ENCODE results near the gene KANSL1L. TPM values are rescaled to one million over a fixed set of nuclear protein-coding genes. Genes with fewer than 3 reads are reported as not detected.

The KANSL1L gene
- total and polyA plus RNA-seq, 2 donors = 13.8 to 30.9 TPM

DNA sequence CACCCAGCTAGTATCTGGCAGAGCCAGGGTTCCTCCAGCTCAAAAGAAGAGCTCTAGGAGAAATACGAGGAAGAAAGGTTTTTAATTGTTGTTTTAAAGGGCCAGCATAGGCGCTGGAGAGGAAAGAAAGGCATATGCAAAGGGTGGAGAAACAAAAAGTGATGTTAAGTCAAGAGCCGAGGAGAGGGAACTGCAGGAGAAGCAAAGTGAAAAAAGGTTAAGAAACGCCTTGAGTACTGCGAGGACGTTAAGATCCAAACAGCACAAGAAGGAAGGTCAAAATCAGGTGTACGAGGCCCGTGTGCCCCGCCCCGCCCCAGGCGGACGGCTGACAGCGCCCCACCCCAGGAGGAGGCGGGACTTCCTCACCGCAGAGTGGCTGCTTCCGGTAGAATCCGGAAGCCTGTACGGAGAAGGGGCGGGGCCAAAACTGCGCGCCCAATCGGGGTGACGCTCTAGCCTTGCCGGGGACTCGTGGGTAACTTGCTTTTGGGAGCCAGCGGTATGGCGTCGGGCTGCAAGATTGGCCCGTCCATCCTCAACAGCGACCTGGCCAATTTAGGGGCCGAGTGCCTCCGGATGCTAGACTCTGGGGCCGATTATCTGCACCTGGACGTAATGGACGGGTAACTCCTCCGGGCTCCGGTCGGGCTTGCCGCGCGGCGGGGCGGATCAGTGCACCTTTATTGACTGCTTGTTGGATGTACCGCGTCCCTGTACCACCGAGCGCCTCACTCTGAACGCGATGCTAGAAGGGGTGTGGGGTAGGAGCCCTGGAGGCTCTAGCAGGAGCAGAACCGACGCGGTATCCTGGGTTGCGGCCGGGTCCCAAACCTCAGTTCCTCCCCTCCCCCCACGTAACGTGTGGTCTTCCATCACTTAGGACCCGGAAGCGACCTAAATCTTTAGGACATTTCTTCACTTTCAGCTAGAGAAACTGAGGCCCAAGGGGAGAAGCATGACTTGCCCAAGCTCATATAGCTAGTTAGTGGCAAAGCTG is 168.8 kb downstream of the KANSL1L start, which contains the start of gene RPE:
RPE (plus strand) TSS at position 481 of the 1,000 bp plus-strand sequence; CDS start at position 505, 24 bp downstream.
- under 1% methylated on average over 58 of the region's 58 CpGs for WGBS
- DNase-seq (ENCODE audit: low read depth in 6 of 9, low spot score in 9 of 9) = peak; percentile 87 to 98 (median 95)
- H3K9me3 ChIP-seq (ENCODE audit: control insufficient read depth in 2 of 2, insufficient read depth in 1 of 2, low read length in 1 of 2) = no peaks in the 10 kb centered on the region

DNA sequence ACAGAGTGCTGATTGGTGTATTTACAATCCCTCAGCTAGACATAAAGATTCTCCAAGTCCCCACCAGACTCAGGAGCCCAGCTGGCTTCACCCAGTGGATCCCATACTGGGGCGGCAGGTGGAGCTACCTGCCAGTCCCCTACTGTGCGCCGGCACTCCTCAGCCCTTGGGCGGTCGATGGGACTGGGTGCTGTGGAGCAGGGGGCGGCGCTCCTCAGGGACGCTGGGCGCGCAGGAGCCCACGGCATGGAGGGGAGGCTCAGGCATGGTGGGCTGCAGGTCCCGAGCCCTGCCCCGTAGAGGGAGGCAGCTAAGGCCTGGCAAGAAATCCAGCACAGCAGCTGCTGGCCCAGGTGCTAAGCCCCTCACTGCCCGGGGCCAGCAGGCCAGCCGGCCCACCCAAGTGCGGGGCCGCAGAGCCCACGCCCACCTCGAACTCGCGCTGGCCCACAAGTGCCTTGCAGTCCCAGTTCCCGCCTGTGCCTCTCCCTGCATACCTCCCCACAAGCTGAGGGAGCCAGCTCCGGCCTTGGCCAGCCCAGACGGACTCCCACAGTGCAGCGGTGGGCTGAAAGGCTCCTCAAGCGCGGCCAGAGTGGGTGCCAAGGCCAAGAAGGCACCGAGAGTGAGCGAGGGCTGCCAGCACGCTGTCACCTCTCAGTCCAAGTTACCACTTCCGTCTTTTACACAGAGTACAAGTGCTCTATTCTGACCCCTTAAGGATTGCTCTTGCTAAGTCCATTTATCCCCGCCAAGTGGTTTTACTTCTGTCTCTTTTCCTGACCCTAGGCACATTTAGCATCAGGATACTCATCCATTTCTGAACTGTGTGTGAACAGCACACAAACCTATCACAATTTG is 170.5 kb downstream of the KANSL1L start:
- Histone ChIP-seq H3K9me3 (ENCODE audit: control insufficient read depth in 2 of 2, insufficient read depth in 1 of 2, low read length in 1 of 2) (no peaks in the 10 kb centered on the region), H3K4me3 (ENCODE audit: low read length in 2 of 2) (no peak overlapping the region), H3K27me3 (ENCODE audit: control insufficient read depth in 2 of 2, insufficient read depth in 1 of 2, low read length in 1 of 2) (no peaks in the 10 kb centered on the region), H3K36me3 (ENCODE audit: control insufficient read depth in 2 of 2, insufficient read depth in 2 of 2, low read length in 1 of 2) (peaks cover 0 to 8% of the 10 kb centered on the region in 2 donors), H3K27ac (ENCODE audit: low read depth in 1 of 2, low read length in 1 of 2) (no peak overlapping the region), H3K4me1 (ENCODE audit: control insufficient read depth in 2 of 2, insufficient read depth in 2 of 2, low read length in 2 of 2) (peaks cover 15 to 18% of the 10 kb centered on the region in 2 donors)
- no peak for DNase-seq (ENCODE audit: low read depth in 6 of 9, low spot score in 9 of 9)
- WGBS = 98% methylated on average over 32 of the region's 32 CpGs

More for the DNA sequence above, 168.8 kb downstream of the KANSL1L start, which contains the start of gene RPE:
- H3K27ac ChIP-seq (ENCODE audit: low read depth in 1 of 2, low read length in 1 of 2) = peak within 1 kb of the TSS; percentile 89 to 91
- peak within 1 kb of the TSS; percentile 86 to 94 for H3K4me3 ChIP-seq (ENCODE audit: low read length in 2 of 2)
- H3K36me3 ChIP-seq (ENCODE audit: control insufficient read depth in 2 of 2, insufficient read depth in 2 of 2, low read length in 1 of 2) = peaks cover 0 to 8% of the 10 kb centered on the region in 2 donors
- H3K4me1 ChIP-seq (ENCODE audit: control insufficient read depth in 2 of 2, insufficient read depth in 2 of 2, low read length in 2 of 2) = peaks cover 15 to 18% of the 10 kb centered on the region in 2 donors
- H3K27me3 ChIP-seq (ENCODE audit: control insufficient read depth in 2 of 2, insufficient read depth in 1 of 2, low read length in 1 of 2) = no peaks in the 10 kb centered on the region

DNA sequence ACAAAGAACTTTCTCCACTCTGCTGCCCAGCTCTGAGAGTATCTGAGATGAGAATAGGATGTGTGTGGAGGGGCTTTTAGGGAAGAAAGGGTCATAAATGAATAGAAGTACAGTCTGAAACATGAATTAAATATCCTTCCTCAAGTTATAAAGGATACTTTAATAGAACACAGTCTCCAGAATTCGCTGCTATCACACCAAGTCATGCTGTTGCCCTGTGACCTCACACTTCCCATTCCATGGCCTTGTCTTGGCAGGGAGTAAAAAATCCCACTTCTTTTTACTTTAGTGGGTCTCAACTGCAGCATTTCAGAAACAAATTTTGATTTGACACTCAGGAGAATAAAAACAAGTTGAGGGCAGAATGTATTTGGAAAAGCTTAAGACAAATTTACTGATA is 172.6 kb downstream of the KANSL1L start:
- WGBS = 94% methylated on average over 1 of the region's 1 CpG
- Histone ChIP-seq H3K36me3 (ENCODE audit: control insufficient read depth in 2 of 2, insufficient read depth in 2 of 2, low read length in 1 of 2) (no peaks in the 10 kb centered on the region), H3K4me3 (ENCODE audit: low read length in 2 of 2) (no peak overlapping the region), H3K27ac (ENCODE audit: low read depth in 1 of 2, low read length in 1 of 2) (no peak overlapping the region), H3K9me3 (ENCODE audit: control insufficient read depth in 2 of 2, insufficient read depth in 1 of 2, low read length in 1 of 2) (no peaks in the 10 kb centered on the region), H3K27me3 (ENCODE audit: control insufficient read depth in 2 of 2, insufficient read depth in 1 of 2, low read length in 1 of 2) (no peaks in the 10 kb centered on the region), H3K4me1 (ENCODE audit: control insufficient read depth in 2 of 2, insufficient read depth in 2 of 2, low read length in 2 of 2) (peaks cover 4 to 13% of the 10 kb centered on the region in 2 donors)
- no peak for DNase-seq (ENCODE audit: low read depth in 6 of 9, low spot score in 9 of 9)

DNA sequence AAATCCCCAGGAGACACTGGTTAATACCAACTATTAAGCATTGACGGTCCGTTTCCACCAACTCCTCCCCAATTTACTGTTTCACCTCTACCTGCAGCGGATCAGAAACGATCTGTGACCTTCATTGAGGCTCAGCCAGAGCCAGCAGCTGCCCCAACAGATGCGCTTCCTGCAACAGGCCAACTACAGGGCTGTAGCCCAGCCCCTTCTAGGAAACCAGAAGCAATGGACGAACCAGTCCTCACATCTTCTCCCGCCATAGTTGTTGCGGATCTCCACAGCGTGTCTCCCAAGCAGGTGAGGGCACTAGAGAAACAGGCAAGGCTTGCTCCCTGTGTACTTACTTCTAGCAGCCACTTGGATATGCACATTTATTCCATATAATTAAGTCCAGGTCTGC is 177.2 kb downstream of the KANSL1L start:
- Histone ChIP-seq H3K36me3 (ENCODE audit: control insufficient read depth in 2 of 2, insufficient read depth in 2 of 2, low read length in 1 of 2) (no peaks in the 10 kb centered on the region), H3K27me3 (ENCODE audit: control insufficient read depth in 2 of 2, insufficient read depth in 1 of 2, low read length in 1 of 2) (no peaks in the 10 kb centered on the region), H3K27ac (ENCODE audit: low read depth in 1 of 2, low read length in 1 of 2) (no peak overlapping the region), H3K4me1 (ENCODE audit: control insufficient read depth in 2 of 2, insufficient read depth in 2 of 2, low read length in 2 of 2) (no peaks in the 10 kb centered on the region), H3K4me3 (ENCODE audit: low read length in 2 of 2) (no peak overlapping the region), H3K9me3 (ENCODE audit: control insufficient read depth in 2 of 2, insufficient read depth in 1 of 2, low read length in 1 of 2) (no peaks in the 10 kb centered on the region)
- no peak for DNase-seq (ENCODE audit: low read depth in 6 of 9, low spot score in 9 of 9)
- 97% methylated on average over 9 of the region's 9 CpGs for WGBS

DNA sequence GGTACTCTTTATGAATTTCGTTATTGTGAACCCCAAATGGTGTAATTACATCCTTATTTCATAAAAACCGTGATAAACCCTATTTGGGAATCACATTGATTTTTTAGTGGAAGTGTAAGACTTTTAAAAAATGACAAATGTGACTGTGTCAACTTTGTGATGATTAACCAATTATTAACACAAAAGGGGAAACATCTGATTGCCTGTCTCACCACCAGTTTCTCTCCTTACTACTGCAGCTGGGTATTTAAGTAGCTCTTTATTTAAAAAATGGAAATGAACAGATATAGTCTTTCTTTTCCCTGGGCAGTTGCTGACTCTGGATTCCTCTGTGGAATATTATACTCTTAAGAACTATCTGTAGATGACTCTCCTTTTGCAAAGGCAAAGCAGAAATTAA is 180.4 kb downstream of the KANSL1L start:
- WGBS = 92% methylated on average over 2 of the region's 2 CpGs
- H3K9me3 ChIP-seq (ENCODE audit: control insufficient read depth in 2 of 2, insufficient read depth in 1 of 2, low read length in 1 of 2) = no peaks in the 10 kb centered on the region

DNA sequence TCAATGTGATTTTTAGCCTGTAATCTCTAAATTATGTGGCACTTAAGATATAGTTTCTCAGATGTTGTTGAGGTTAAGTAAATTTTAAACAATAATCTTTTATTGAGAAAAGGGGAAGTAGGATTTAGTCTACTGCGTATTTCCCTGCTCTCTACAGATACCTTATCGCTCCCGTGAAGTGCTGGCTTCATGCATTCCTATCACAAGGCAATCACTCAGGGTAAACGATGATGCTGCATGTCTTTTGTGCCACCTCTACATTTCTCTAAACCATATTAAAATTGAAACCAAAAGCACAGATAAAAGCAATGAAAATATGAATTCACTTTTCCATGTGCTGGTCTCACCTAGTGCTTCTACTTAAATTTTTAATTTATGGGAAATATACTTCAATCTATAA is 183.2 kb downstream of the KANSL1L start:
- H3K27me3 ChIP-seq (ENCODE audit: control insufficient read depth in 2 of 2, insufficient read depth in 1 of 2, low read length in 1 of 2) = no peaks in the 10 kb centered on the region
- no peaks in the 10 kb centered on the region for H3K36me3 ChIP-seq (ENCODE audit: control insufficient read depth in 2 of 2, insufficient read depth in 2 of 2, low read length in 1 of 2)
- H3K4me1 ChIP-seq (ENCODE audit: control insufficient read depth in 2 of 2, insufficient read depth in 2 of 2, low read length in 2 of 2) = no peaks in the 10 kb centered on the region
- no peak overlapping the region for H3K27ac ChIP-seq (ENCODE audit: low read depth in 1 of 2, low read length in 1 of 2)
- no peaks in the 10 kb centered on the region for H3K9me3 ChIP-seq (ENCODE audit: control insufficient read depth in 2 of 2, insufficient read depth in 1 of 2, low read length in 1 of 2)
- DNase-seq (ENCODE audit: low read depth in 6 of 9, low spot score in 9 of 9) = no peak
- 10% methylated on average over 4 of the region's 4 CpGs for WGBS
- no peak overlapping the region for H3K4me3 ChIP-seq (ENCODE audit: low read length in 2 of 2)

More for the DNA sequence above, 180.4 kb downstream of the KANSL1L start:
- Histone ChIP-seq H3K36me3 (ENCODE audit: control insufficient read depth in 2 of 2, insufficient read depth in 2 of 2, low read length in 1 of 2) (no peaks in the 10 kb centered on the region), H3K27ac (ENCODE audit: low read depth in 1 of 2, low read length in 1 of 2) (no peak overlapping the region), H3K4me3 (ENCODE audit: low read length in 2 of 2) (no peak overlapping the region), H3K27me3 (ENCODE audit: control insufficient read depth in 2 of 2, insufficient read depth in 1 of 2, low read length in 1 of 2) (no peaks in the 10 kb centered on the region), H3K4me1 (ENCODE audit: control insufficient read depth in 2 of 2, insufficient read depth in 2 of 2, low read length in 2 of 2) (no peaks in the 10 kb centered on the region)
- no peak for DNase-seq (ENCODE audit: low read depth in 6 of 9, low spot score in 9 of 9)

DNA sequence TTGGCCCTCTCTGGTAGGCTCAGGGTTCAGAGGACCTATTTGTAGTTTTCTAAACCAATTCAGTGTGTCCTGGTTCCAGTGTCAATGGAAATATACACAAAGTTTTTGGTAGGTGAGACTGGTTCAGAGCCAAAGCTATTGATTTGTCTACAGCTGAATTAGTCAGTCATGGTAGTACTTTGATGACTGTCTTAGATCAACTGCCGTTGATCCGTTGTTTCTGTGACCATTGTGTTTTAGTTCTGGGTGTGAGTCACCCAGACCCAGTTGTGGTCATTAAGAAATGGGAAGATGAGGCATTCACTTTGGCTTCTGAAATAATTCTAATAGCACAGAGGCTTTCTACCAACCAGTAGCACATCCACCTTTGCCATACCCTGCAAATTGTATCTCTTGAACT is 184.8 kb downstream of the KANSL1L start:
- Histone ChIP-seq H3K27ac (ENCODE audit: low read depth in 1 of 2, low read length in 1 of 2) (no peak overlapping the region), H3K4me3 (ENCODE audit: low read length in 2 of 2) (no peak overlapping the region), H3K4me1 (ENCODE audit: control insufficient read depth in 2 of 2, insufficient read depth in 2 of 2, low read length in 2 of 2) (no peaks in the 10 kb centered on the region), H3K27me3 (ENCODE audit: control insufficient read depth in 2 of 2, insufficient read depth in 1 of 2, low read length in 1 of 2) (no peaks in the 10 kb centered on the region), H3K36me3 (ENCODE audit: control insufficient read depth in 2 of 2, insufficient read depth in 2 of 2, low read length in 1 of 2) (no peaks in the 10 kb centered on the region), H3K9me3 (ENCODE audit: control insufficient read depth in 2 of 2, insufficient read depth in 1 of 2, low read length in 1 of 2) (no peaks in the 10 kb centered on the region)
- no peak for DNase-seq (ENCODE audit: low read depth in 6 of 9, low spot score in 9 of 9)
- 97% methylated on average over 2 of the region's 2 CpGs for WGBS

DNA sequence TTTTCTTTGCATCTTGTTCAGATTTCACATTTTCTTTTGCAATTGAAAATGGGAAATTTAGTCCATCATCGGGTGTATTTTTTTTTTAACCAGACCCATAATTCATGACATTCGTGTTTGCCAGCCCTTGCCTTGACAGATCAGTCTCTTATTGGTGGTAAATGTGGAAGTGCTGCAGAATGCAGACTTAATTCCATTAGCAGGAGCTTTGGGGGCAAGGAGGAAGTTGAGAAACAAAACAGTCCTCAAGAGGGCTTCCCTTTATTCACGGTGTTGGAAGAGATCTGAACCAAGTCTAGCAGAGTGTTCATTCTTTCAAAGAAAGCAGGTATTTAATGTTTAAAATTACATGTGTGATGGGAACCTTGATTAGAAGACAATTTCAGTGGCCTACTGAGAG is 185.3 kb downstream of the KANSL1L start:
- Histone ChIP-seq H3K27ac (ENCODE audit: low read depth in 1 of 2, low read length in 1 of 2) (no peak overlapping the region), H3K36me3 (ENCODE audit: control insufficient read depth in 2 of 2, insufficient read depth in 2 of 2, low read length in 1 of 2) (no peaks in the 10 kb centered on the region), H3K9me3 (ENCODE audit: control insufficient read depth in 2 of 2, insufficient read depth in 1 of 2, low read length in 1 of 2) (no peaks in the 10 kb centered on the region), H3K4me1 (ENCODE audit: control insufficient read depth in 2 of 2, insufficient read depth in 2 of 2, low read length in 2 of 2) (no peaks in the 10 kb centered on the region), H3K27me3 (ENCODE audit: control insufficient read depth in 2 of 2, insufficient read depth in 1 of 2, low read length in 1 of 2) (no peaks in the 10 kb centered on the region), H3K4me3 (ENCODE audit: low read length in 2 of 2) (no peak overlapping the region)
- no peak for DNase-seq (ENCODE audit: low read depth in 6 of 9, low spot score in 9 of 9)
- 23% methylated on average over 3 of the region's 3 CpGs for WGBS
